SKM-1 treated with dmso at 0.1 percent for 144 hours (cell line): ENCODE measurements around the gene LDLRAD4.

ENCODE experiments used
- DNase-seq: peaks from one replicate; lab custom pipeline; 2025; ENCODE audit not compliant: unreplicated experiment; lab: John Stamatoyannopoulos, UW

Gene LDLRAD4

DNA sequence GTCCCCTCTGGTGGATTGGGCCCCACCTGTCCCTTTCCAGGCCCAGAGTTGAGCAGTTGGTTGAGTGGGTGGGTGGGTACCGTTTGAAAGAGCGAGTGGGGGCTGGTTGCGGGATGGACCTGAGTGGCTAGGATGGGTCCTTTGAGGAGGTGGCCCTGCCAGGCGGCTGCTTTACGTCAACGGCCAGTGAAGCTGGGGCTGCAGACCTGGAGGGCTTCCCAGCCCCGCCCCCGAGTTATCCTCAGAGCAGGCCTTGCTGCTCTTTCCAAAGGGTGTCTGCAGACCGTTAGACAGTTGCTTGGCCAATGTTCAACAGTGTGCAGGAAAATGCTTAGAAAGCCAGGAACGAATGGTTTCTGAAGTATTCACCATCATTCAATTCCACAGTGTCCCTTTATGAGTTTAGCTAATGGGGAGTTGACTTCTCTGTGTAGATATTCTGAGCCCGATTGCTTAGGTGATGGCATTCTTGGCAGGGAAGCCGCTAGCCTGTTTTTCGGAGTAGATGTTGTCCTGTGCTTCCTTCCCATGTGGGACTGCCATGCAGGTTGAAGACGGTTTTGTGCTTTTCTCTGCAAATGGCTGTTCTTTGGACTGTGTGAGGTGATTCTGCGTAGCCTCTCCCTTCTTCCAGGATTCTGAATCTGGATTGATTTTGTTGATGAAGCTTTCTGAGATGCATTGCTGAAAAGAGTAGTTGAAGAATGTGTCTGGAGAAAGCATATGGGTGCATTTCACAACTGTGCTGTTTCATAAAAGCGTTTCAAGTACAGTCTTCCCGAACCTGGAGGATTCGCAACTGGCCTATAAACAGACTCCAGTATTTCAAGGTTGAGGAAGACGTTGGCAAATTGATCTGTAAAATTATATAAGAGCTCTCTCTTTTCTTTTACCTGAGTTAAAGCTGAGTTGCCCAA, 45.8 kb downstream of the LDLRAD4 start:
- DNase-seq: no peak

- no peak for DNase-seq
These were observed 46.7 kb downstream of the LDLRAD4 start for GRCh38 chr18:13265008-13265910.

DNA sequence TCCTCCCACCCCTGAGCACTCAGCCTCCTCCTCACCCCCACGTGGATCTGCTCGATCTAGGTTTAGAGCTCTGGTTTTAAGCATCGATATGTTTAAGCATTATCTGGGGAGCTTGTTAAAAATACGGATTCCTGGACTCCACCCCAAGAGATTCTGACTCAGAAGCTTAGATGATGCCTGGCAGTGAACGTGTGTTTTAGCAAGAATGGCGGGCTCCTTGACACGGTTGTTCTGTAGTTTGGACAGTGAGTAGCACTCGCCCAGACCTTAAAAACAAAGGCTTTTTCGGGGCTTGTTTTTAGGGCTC, 47.3 kb downstream of the LDLRAD4 start:
- DNase-seq: no peak

DNA sequence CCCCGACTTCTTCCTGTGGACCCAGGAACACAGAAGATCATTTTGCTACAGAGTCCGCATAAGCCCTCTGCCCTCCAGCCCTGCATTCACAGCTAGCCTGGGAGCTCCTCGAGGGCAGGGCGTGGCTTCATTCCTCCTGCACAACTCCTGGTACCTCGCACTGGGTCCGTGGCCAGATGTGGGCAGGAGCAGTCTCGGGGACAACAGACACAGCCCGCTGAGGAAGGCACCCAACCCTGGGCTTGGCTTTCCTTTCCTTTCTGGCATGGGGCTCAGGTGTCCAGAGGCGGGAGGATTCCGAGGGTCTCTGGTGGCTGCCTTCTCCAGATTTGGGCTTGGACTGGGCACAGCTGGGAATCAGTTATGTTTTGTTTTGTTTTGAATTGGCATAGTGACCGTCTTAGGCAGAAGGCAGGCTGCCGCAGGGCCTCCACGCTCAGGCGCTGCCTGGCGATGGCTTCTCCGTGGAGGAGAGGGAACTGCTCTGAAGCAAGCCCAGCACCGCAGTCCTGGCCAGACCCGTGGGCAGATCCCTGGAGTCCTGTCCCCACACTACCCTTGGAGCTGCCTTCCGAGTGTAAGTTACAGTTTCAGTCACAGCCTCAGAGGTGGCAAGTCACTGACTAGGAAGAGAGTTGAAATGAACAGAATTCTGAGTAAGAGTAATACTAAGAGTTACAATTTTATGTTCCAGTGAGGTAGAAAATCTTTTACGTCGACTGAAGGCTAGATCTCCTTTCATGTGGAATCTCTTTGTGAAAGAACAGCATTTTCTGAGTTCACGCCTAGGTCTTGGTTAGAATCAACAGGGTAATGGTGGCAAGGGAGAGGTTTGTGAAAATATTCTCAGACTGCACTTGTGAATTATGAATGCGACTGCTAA, 47.9 kb downstream of the LDLRAD4 start:
- no peak for DNase-seq

GRCh38 chr18:13267431-13267873, 48.9 kb downstream of the LDLRAD4 start:
- no peak for DNase-seq

- no peak for DNase-seq
These were observed 49.8 kb downstream of the LDLRAD4 start for GRCh38 chr18:13268158-13269012.

DNA sequence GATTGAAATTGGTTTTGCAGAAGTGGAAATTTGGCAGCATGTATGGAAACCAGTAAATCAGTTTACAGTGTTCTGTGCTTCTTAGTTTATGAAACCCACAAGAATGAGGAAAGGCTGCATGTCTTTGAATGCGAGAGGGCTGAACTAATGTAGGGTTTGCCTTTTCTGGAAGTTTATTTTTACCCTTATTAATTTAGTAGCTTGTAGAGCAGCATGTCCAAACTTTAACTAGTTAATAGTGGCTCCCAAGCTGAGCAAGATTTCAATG, 50.4 kb downstream of the LDLRAD4 start:
- no peak for DNase-seq

DNA sequence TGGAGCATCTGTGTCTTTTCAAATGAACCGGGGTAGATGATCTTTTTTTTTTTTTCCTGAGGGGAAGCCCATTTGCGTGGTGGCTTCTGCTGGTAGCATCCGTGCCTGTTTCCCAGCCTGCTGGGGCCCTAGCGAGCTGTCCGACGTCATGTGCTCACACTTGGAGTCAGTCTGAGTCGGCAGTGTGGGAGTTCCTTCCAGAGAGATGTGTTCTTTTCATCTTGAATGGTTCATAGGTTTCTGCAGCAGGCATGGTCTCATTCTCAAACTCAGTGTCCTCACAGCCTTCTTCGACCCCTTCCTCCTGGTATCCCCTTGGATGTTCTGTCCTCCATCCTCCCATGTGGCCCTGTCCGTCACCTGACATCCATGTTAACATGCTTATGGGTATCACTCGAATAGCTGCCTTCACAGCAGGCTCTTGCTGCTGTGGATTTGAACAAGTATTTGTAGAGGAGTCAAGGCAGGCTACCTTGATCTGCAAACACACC, 51.0 kb downstream of the LDLRAD4 start:
- no peak for DNase-seq

DNA sequence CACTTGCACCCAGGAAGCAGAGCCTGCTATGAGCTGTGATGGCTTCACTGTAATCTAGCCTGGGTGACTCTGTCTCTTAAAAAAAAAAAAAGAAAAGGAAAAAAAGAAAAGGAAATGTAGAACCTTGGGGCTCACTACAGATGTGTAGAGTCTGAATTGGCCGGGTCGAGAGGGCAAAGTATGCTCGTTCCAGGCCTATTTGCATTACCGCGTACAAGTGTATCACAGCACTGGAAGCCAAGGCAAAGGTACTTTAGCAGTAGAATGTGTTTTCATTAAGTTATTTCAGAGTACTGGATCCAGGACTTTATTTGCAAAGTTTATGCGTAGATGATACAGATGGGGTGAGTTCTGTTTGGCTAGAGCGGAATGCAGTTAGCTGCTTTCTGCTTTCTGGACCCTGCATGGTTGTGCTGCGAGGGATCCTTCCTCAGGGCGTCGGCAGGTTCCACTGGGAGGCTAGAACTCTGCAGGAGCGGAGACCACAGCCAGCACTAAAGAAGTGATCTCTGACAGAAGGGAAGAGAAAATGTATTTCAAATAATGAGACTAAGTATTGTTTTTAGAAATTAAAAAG, 51.8 kb downstream of the LDLRAD4 start:
- DNase-seq: no peak

GRCh38 chr18:13271302-13271911, 52.8 kb downstream of the LDLRAD4 start:
- no peak for DNase-seq

GRCh38 chr18:13272416-13272815, 53.9 kb downstream of the LDLRAD4 start:
- DNase-seq: no peak

- no peak for DNase-seq
These were observed 55.2 kb downstream of the LDLRAD4 start for GRCh38 chr18:13273800-13274199.

DNA sequence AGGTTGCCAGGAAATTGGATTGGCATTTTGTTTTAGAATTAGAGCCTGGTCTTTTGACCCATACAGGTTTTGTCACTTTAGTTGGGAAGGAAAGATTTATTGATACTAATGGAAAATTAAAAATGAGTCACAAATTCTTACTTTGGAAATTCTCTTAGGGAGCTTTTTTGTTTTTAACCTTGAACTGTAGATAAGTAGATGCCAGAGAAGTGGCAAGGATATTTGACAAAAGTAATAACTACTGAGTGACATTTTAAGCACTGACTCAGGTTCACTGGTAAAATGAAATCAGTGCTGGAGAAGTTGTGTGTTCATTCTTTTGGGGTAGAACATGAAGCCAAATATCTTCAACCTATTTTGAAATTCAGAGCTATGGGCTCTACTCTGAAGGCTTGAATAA, 56.5 kb downstream of the LDLRAD4 start:
- no peak for DNase-seq

GRCh38 chr18:13276530-13277520, 58.3 kb downstream of the LDLRAD4 start:
- DNase-seq: no peak

DNA sequence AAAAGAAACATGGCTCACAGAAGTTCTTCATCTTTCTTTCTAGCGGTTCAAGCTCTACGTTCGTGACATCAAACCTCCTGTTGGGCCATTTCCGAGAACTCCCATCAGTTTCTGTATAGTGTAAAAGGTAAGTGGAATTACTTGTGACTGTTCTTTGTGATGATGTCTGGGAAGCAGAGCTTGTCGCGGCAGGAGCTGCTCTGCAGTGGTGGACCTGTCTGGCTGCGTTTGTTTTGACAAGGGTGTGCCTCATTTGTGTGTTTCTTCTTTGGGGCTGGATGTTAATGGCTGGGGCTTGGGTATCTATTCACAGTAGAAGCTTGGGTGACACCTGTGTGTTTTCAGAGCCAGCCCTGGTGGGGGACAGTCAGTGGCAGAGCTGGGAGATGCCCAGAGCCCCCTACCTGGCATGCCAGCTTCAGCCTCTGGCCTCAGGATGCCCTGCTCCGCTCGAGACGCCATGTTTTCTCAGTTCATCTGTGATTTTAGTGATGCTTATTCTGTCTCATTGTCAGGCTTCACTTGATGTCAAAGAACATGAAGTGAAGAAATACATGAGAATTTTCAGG, 59.6 kb downstream of the LDLRAD4 start:
- no peak for DNase-seq

GRCh38 chr18:13279181-13280069, 60.9 kb downstream of the LDLRAD4 start:
- DNase-seq: no peak
